GM12878 (cell line): Measurements from ENCODE around the gene OSER1. TPM values are rescaled to one million over a fixed set of nuclear protein-coding genes. Genes with fewer than 3 reads are reported as not detected.

ENCODE experiments used
- ATAC-seq: fragments of 200-7000 bp; cut with Tn5 transposase; 3 replicates; pipeline ENCODE4 v1.9.1; 2020; ENCODE audit warnings: mild to moderate bottlenecking, moderate library complexity
- BruUV-seq: library from RNA; stranded (reverse); fragments of 400-500 nt; replicated peaks from 2 replicates; lab custom pipeline; 2021; lab: Mats Ljungman, UMichigan
- CTCF ChIA-PET: fragments of 300-600 bp; sonication (Branson Sonifier 250); formaldehyde crosslinking; extraction: SDS; loops from one replicate; lab custom pipeline; 2021; ENCODE audit warnings: inconsistent platforms; lab: Yijun Ruan, JAX
- POLR2A ChIA-PET: fragments of 350-600 bp; formaldehyde crosslinking; extraction: SDS; loops from one replicate; lab custom pipeline; 2021; ENCODE audit warnings: inconsistent platforms; lab: Charles Lee
- RAD21 ChIA-PET: fragments of 300-600 bp; sonication (Branson Sonifier 250); formaldehyde crosslinking; loops from one replicate; lab custom pipeline; 2023; ENCODE audit warnings: antibody characterized with exemption; ENCODE audit not compliant: unreplicated experiment; lab: Charles Lee
- SMC1A ChIA-PET: fragments of 300-600 bp; sonication (Branson Sonifier 250); formaldehyde crosslinking; loops from one replicate; lab custom pipeline; 2023; ENCODE audit not compliant: unreplicated experiment, uncharacterized antibody; lab: Charles Lee
- DNase-seq: peaks from one replicate; pipeline ENCODE4 v3.0.0-alpha.2; 2011; ENCODE audit warnings: low read depth, low spot score
- FAIRE-seq: peaks from 3 replicates; lab custom pipeline; 2011; peaks lifted over from hg19 to GRCh38; lab: Jason Lieb, UNC
- H2AFZ ChIP-seq: 2 replicates; pipeline ENCODE4 v1.6.0; 2011; ENCODE audit warnings: low read depth, low read length, control low read depth; ENCODE audit not compliant: control insufficient read depth
- H3K27ac ChIP-seq: 2 replicates; pipeline ENCODE4 v1.5.1; 2011; ENCODE audit warnings: control low read depth; ENCODE audit not compliant: control insufficient read depth, insufficient read depth
- H3K27me3 ChIP-seq, 2 experiments: replicated peaks in 1 of 2; 2 replicates each; pipeline versions ENCODE4 v1.6.0 to v1.6.1; 2011; ENCODE audit warnings: low read length in 1 of 2; ENCODE audit not compliant: control insufficient read depth in 2 of 2, insufficient read depth in 2 of 2
- H3K36me3 ChIP-seq, 2 experiments: 2 replicates each; pipeline ENCODE4 v1.5.1; 2011; ENCODE audit warnings: low read length in 1 of 2; ENCODE audit not compliant: control insufficient read depth in 2 of 2, insufficient read depth in 2 of 2
- H3K4me1 ChIP-seq: 2 replicates; pipeline ENCODE4 v1.6.1; 2011; ENCODE audit warnings: mild to moderate bottlenecking, low read length, moderate library complexity, mixed read lengths; ENCODE audit not compliant: control insufficient read depth, insufficient read depth
- H3K4me2 ChIP-seq: 2 replicates; pipeline ENCODE4 v1.6.0; 2011; ENCODE audit warnings: control low read depth; ENCODE audit not compliant: control insufficient read depth, insufficient read depth
- H3K4me3 ChIP-seq: fragments of 200-600 bp; sonication (generic); 2 replicates; pipeline ENCODE4 v1.5.1; 2016
- H3K79me2 ChIP-seq: 2 replicates; pipeline ENCODE4 v1.6.0; 2011; ENCODE audit warnings: low read length; ENCODE audit not compliant: control insufficient read depth, insufficient read depth
- H3K9ac ChIP-seq: 2 replicates; pipeline ENCODE4 v1.8.0; 2011; ENCODE audit warnings: low read length, control low read depth, mixed read lengths; ENCODE audit not compliant: control insufficient read depth, insufficient read depth
- H3K9me3 ChIP-seq: replicated peaks from 3 replicates; pipeline ENCODE4 v1.5.1; 2011; ENCODE audit warnings: mild to moderate bottlenecking, low read length; ENCODE audit not compliant: control insufficient read depth, insufficient read depth
- H4K20me1 ChIP-seq: 2 replicates; pipeline ENCODE4 v1.6.0; 2011; ENCODE audit not compliant: control insufficient read depth, insufficient read depth
- CREB1 ChIP-seq: IDR thresholded peaks from 2 replicates; pipeline ENCODE4 v1.6.1; 2012; ENCODE audit warnings: low read depth, mild to moderate bottlenecking, inconsistent platforms
- FOXM1 ChIP-seq: IDR thresholded peaks from 2 replicates; pipeline ENCODE4 v1.6.1; 2012; ENCODE audit warnings: low read depth, mild to moderate bottlenecking, inconsistent platforms, low read length, moderate library complexity
- GABPA ChIP-seq: IDR thresholded peaks from 2 replicates; pipeline ENCODE4 v1.6.1; 2014; ENCODE audit warnings: antibody characterized with exemption, low read depth, mild to moderate bottlenecking, inconsistent platforms
- GATAD2B ChIP-seq: fragments of 450-650 bp; conservative IDR thresholded peaks from 2 replicates; pipeline ENCODE4 v1.6.1; 2017; ENCODE audit warnings: low read depth, mild to moderate bottlenecking, moderate library complexity
- NBN ChIP-seq: fragments of 450-650 bp; IDR thresholded peaks from 2 replicates; pipeline ENCODE4 v1.6.1; 2016
- NFXL1 ChIP-seq: fragments of 450-650 bp; IDR thresholded peaks from 2 replicates; pipeline ENCODE4 v1.6.1; 2017; ENCODE audit warnings: antibody characterized with exemption, mild to moderate bottlenecking, borderline replicate concordance
- SMAD1 ChIP-seq: fragments of 450-650 bp; IDR thresholded peaks from 2 replicates; pipeline ENCODE4 v1.6.1; 2018; ENCODE audit warnings: mild to moderate bottlenecking, low read depth; ENCODE audit not compliant: partially characterized antibody
- SP1 ChIP-seq: IDR thresholded peaks from one replicate; pipeline ENCODE4 v1.6.1; 2011; ENCODE audit warnings: low read depth, low read length
- SUZ12 ChIP-seq: fragments of 200-600 bp; sonication (generic); IDR thresholded peaks from one replicate; pipeline ENCODE4 v1.6.1; 2018; ENCODE audit warnings: antibody characterized with exemption, mild to moderate bottlenecking; ENCODE audit not compliant: unreplicated experiment
- TAF1 ChIP-seq: IDR thresholded peaks from 2 replicates; pipeline ENCODE4 v1.6.1; 2011; ENCODE audit warnings: mild to moderate bottlenecking, low read depth, low read length, borderline replicate concordance
- TCF7 ChIP-seq: IDR thresholded peaks from 2 replicates; pipeline ENCODE4 v1.6.1; 2014; ENCODE audit warnings: antibody characterized with exemption, borderline replicate concordance
- ZNF24 ChIP-seq: fragments of 450-650 bp; IDR thresholded peaks from 2 replicates; pipeline ENCODE4 v1.6.1; 2017; ENCODE audit warnings: antibody characterized with exemption, mild to moderate bottlenecking
- ZSCAN29 ChIP-seq: fragments of 450-650 bp; IDR thresholded peaks from 2 replicates; pipeline ENCODE4 v1.6.1; 2017; ENCODE audit warnings: mild to moderate bottlenecking, moderate library complexity
- WGBS: methylation state at CpG from one replicate; pipeline ENCODE4 v1.1.6; 2016; ENCODE audit warnings: low lambda C conversion rate; ENCODE audit not compliant: insufficient replicate concordance, insufficient coverage; ENCODE audit errors: missing lambda C conversion rate; 5-methylcytosine and 5-hydroxymethylcytosine counted together
- in situ Hi-C: fragments of 300-500 bp; cut with MboI; formaldehyde crosslinking; loops from 9 replicates; pipeline ENCODE4 v1.14.3; 2018; ENCODE audit warnings: mixed read lengths
- intact Hi-C: fragments of 100-400 bp; cut with micrococcal nuclease; formaldehyde crosslinking; loops from one replicate; pipeline ENCODE4 v1.14.2; 2022; ENCODE audit not compliant: unreplicated experiment
- polyA plus RNA-seq, 11 experiments: library from polyadenylated mRNA; depleted of rRNA in 4 of 11; unstranded in 6 of 11; stranded (reverse) in 5 of 11; fragments of >200 nt; fragmentation: Nextera tagmentation in 4 of 11; fragmentation: Illumina TruSeq in 1 of 11; extraction: Ambion mirVana in 4 of 11; extraction: Trizol in 1 of 11; gene quantifications; 1 replicate in 1 of 11; 2 replicates in 10 of 11; pipeline versions ENCODE4 v1.2.1 to v1.2.3, GENCODE V29; 2011 to 2016; ENCODE audit warnings: inconsistent platforms in 2 of 11, missing spikeins in 2 of 11, low read depth in 1 of 11
- total RNA-seq, 4 experiments: library from RNA; depleted of rRNA in 3 of 4; stranded (reverse); fragments of >200 nt in 3 of 4; fragmentation: Illumina TruSeq in 1 of 4; extraction: Trizol in 1 of 4; gene quantifications; 2 replicates each; pipeline versions ENCODE4 v1.2.1 to v1.2.3, GENCODE V29; 2013 to 2021
- TF ChIP-seq, protein P1 (sequence below): fragments of 450-650 bp; IDR thresholded peaks from 2 replicates; pipeline ENCODE4 v1.6.1; 2014; ENCODE audit warnings: mild to moderate bottlenecking

OSER1 gene
- total and polyA plus RNA-seq, 10 of the 15 experiments (the other 5 are each of a cell fraction or from before 2014, with no cell fraction given), result 19.3 to 63.8 (median 28.4) TPM

DNA sequence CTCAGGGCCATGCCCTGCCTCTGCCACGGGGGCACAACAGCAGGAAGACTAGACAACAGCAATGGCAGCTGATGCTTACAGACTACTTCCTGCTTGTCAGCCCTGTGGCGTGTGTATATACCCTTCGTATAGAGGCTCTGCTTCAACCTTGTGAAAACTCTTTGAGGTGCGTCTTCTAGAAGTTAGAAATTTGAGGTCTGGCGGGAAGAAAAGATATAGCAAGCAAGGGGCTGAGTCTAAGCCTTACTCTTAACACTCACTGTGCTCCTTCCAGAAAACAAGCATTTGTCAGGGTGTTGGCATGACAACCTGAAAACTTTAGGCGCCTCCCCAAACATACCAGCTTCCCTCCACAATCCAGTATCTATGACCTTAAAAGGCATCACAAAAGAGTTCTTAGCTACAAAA lies 56.9 kb downstream of the OSER1 start:
- H2AFZ ChIP-seq, result no peak overlapping the region
- ATAC-seq, result peak; percentile 37; the same call in 1 of the 3 replicates

GRCh38 chr20:44151621-44152416 lies 58.8 kb downstream of the OSER1 start:
- Histone ChIP-seq H3K4me1 (no peaks in the 10 kb centered on the region), H3K79me2 (no peaks in the 10 kb centered on the region), H3K36me3 (no peaks in the 10 kb centered on the region), H3K9me3 (no peaks in the 10 kb centered on the region), H3K4me2 (no peak overlapping the region), H3K9ac (no peak overlapping the region), H3K27me3 (0 out of 4 replicates have a peak, but pooled peaks cover 0 to under 1% of the 10 kb centered on the region in 2 experiments), H4K20me1 (no peaks in the 10 kb centered on the region), H3K27ac (no peak overlapping the region), H3K4me3 (no peak overlapping the region), H2AFZ (no peak overlapping the region)
- FAIRE-seq, result no peak
- ChIA-PET SMC1A (no interaction called here), CTCF (interaction anchor here (0.8 kb wide), 1 partner anchor 13 kb away, joined by 3 read pairs; no protein-coding TSS in a partner anchor), POLR2A (no interaction called here), RAD21 (no interaction called here)
- WGBS, result 25% methylated on average over 14 of the region's 14 CpGs
- no peak for DNase-seq
- no peak for ATAC-seq
- in situ Hi-C loops (no loop called here), intact Hi-C loops (no loop called here)
- no peak for TF ChIP-seq TAF1
- no peak for TF ChIP-seq SP1
- no peak for TF ChIP-seq ZNF24
- no peak for TF ChIP-seq SMAD1
- TF ChIP-seq FOXM1, result no peak
- TF ChIP-seq SUZ12, result no peak
- TF ChIP-seq TCF7, result no peak
- TF ChIP-seq NFXL1, result no peak
- no peak for TF ChIP-seq GABPA
- no TSS peak for BruUV-seq

More for the DNA sequence above, 56.9 kb downstream of the OSER1 start:
- H3K36me3 ChIP-seq, result no peaks in the 10 kb centered on the region
- no peak overlapping the region for H3K4me2 ChIP-seq
- ChIA-PET CTCF (no interaction called here), RAD21 (no interaction called here), POLR2A (no interaction called here), SMC1A (interaction anchor here (0.8 to 1.6 kb wide), 2 partner anchors 14 to 19 kb away, joined by 3 to 4 read pairs; no protein-coding TSS in a partner anchor)
- no peak for FAIRE-seq
- BruUV-seq, result no TSS peak
- H3K4me1 ChIP-seq, result no peaks in the 10 kb centered on the region
- intact Hi-C loops (no loop called here), in situ Hi-C loops (no loop called here)
- H3K27ac ChIP-seq, result no peak overlapping the region
- H3K4me3 ChIP-seq, result no peak overlapping the region
- H3K27me3 ChIP-seq, result peaks cover 0 to 3% of the 10 kb centered on the region in 2 experiments; a peak in 1 of 4 replicates
- TF ChIP-seq, protein P1, sequence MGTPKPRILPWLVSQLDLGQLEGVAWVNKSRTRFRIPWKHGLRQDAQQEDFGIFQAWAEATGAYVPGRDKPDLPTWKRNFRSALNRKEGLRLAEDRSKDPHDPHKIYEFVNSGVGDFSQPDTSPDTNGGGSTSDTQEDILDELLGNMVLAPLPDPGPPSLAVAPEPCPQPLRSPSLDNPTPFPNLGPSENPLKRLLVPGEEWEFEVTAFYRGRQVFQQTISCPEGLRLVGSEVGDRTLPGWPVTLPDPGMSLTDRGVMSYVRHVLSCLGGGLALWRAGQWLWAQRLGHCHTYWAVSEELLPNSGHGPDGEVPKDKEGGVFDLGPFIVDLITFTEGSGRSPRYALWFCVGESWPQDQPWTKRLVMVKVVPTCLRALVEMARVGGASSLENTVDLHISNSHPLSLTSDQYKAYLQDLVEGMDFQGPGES, result no peak
- TF ChIP-seq CREB1, result no peak
- TF ChIP-seq ZSCAN29, result no peak
- no peak for TF ChIP-seq NBN
- TF ChIP-seq GATAD2B, result no peak
- no peaks in the 10 kb centered on the region for H4K20me1 ChIP-seq
- H3K79me2 ChIP-seq, result no peaks in the 10 kb centered on the region
- H3K9me3 ChIP-seq, result no peaks in the 10 kb centered on the region
- DNase-seq, result no peak
- 28% methylated on average over 6 of the region's 6 CpGs for WGBS
- H3K9ac ChIP-seq, result no peak overlapping the region
